HepG2 (cell line): ENCODE results near the gene LAMA5. TPM values are rescaled to one million over a fixed set of nuclear protein-coding genes. Genes with fewer than 3 reads are reported as not detected.

Experiments
- ATAC-seq: fragments of 200-7000 bp; cut with Tn5 transposase; 3 replicates; pipeline ENCODE4 v1.9.1; 2020; ENCODE audit warnings: mild to moderate bottlenecking, moderate library complexity
- BruUV-seq: library from RNA; stranded (reverse); fragments of 400-500 nt; replicated peaks from 2 replicates; lab custom pipeline; 2021; lab: Mats Ljungman, UMichigan
- CTCF ChIA-PET: fragments of 300-600 bp; formaldehyde crosslinking; extraction: SDS; loops from one replicate; lab custom pipeline; 2021; ENCODE audit warnings: low total read pairs, inconsistent platforms, low intra/inter-chr PET ratio; lab: Yijun Ruan, JAX
- POLR2A ChIA-PET: fragments of 350-600 bp; sonication (Branson Sonifier 250); formaldehyde crosslinking; loops from one replicate; lab custom pipeline; 2020; ENCODE audit warnings: antibody characterized with exemption, inconsistent platforms; lab: Yijun Ruan, JAX
- DNase-seq: peaks from one replicate; pipeline ENCODE4 v3.0.0-alpha.2; 2015; ENCODE audit warnings: low spot score
- FAIRE-seq: peaks from 3 replicates; lab custom pipeline; 2011; peaks lifted over from hg19 to GRCh38; lab: Jason Lieb, UNC
- H2AFZ ChIP-seq: one replicate; pipeline ENCODE4 v1.6.1; 2011; ENCODE audit warnings: low read length, inconsistent platforms
- H3K27ac ChIP-seq: fragments of 300-600 bp; 3 replicates; pipeline ENCODE4 v1.8.0; 2011; ENCODE audit warnings: mixed run types, mild to moderate bottlenecking, mixed read lengths, low read length, inconsistent platforms; ENCODE audit not compliant: insufficient read depth; ENCODE audit errors: extremely low read length
- H3K27me3 ChIP-seq, 2 experiments: fragments of 200-600 bp in 1 of 2; 2 replicates in 1 of 2; 3 replicates in 1 of 2; pipeline versions ENCODE4 v1.6.0 to v1.8.0; 2011; ENCODE audit warnings: low read length in 2 of 2, mild to moderate bottlenecking in 2 of 2, moderate library complexity in 2 of 2, inconsistent platforms in 1 of 2; ENCODE audit not compliant: insufficient read depth in 2 of 2, control insufficient read depth in 1 of 2
- H3K36me3 ChIP-seq, 2 experiments: fragments of 200-600 bp in 1 of 2; replicated peaks in 1 of 2; 2 replicates in 1 of 2; 3 replicates in 1 of 2; pipeline versions ENCODE4 v1.5.1 to v1.8.0; 2011; ENCODE audit warnings: low read length in 2 of 2, inconsistent platforms in 1 of 2; ENCODE audit not compliant: insufficient read depth in 2 of 2, control insufficient read depth in 1 of 2
- H3K4me1 ChIP-seq: 2 replicates; pipeline ENCODE4 v1.5.1; 2012; ENCODE audit warnings: low read length, inconsistent platforms; ENCODE audit not compliant: insufficient read depth
- H3K4me2 ChIP-seq: 2 replicates; pipeline ENCODE4 v1.6.0; 2011; ENCODE audit warnings: low read depth, low read length, inconsistent platforms
- H3K4me3 ChIP-seq, 3 experiments: fragments of 200-600 bp in 1 of 3; sonication (generic), shearing (Covaris generic) in 1 of 3; replicated peaks in 1 of 3; 2 replicates each; pipeline ENCODE4 v1.5.1; 2011 to 2016; ENCODE audit warnings: low read length in 3 of 3, inconsistent platforms in 2 of 3, low read depth in 2 of 3, mild to moderate bottlenecking in 2 of 3, control low read depth in 1 of 3, mixed read lengths in 1 of 3; ENCODE audit not compliant: insufficient read depth in 1 of 3
- H3K79me2 ChIP-seq: one replicate; pipeline ENCODE4 v1.6.1; 2011; ENCODE audit warnings: low read length, inconsistent platforms; ENCODE audit not compliant: insufficient read depth
- H3K9ac ChIP-seq: 2 replicates; pipeline ENCODE4 v1.6.0; 2011; ENCODE audit warnings: mild to moderate bottlenecking, low read depth, low read length, inconsistent platforms; ENCODE audit not compliant: insufficient read depth
- H3K9me3 ChIP-seq: 2 replicates; pipeline ENCODE4 v1.5.1; 2012; ENCODE audit warnings: mild to moderate bottlenecking, low read length
- H4K20me1 ChIP-seq: 2 replicates; pipeline ENCODE4 v1.6.0; 2011; ENCODE audit warnings: inconsistent platforms, mild to moderate bottlenecking, low read length, moderate library complexity; ENCODE audit not compliant: insufficient read depth
- CBX2 ChIP-seq, 2 experiments: fragments of 200-600 bp in 1 of 2; sonication (generic); formaldehyde crosslinking in 1 of 2; IDR thresholded peaks; 2 replicates each; pipeline versions ENCODE4 v1.7.0 to v1.8.1; 2018 to 2022; ENCODE audit warnings: low read depth in 2 of 2, low read length in 1 of 2, mild to moderate bottlenecking in 1 of 2, missing genetic modification reagents in 1 of 2
- GLI4 ChIP-seq: sonication (generic); formaldehyde crosslinking; IDR thresholded peaks from 2 replicates; pipeline ENCODE4 v1.5.1; 2020; ENCODE audit warnings: missing genetic modification reagents, mild to moderate bottlenecking, moderate library complexity, borderline replicate concordance
- HNRNPK ChIP-seq: fragments of 200-400 bp; formaldehyde crosslinking; IDR thresholded peaks from 2 replicates; pipeline ENCODE4 v1.6.1; 2018; ENCODE audit warnings: low read length, low read depth, moderate library complexity, mild to moderate bottlenecking; ENCODE audit not compliant: poor library complexity, severe bottlenecking
- SALL2 ChIP-seq: sonication (generic); formaldehyde crosslinking; IDR thresholded peaks from 2 replicates; pipeline ENCODE4 v1.8.1; 2023; ENCODE audit warnings: mild to moderate bottlenecking, missing genetic modification reagents, inconsistent platforms
- THAP11 ChIP-seq: IDR thresholded peaks from 2 replicates; pipeline ENCODE4 v1.6.1; 2016; ENCODE audit warnings: missing biosample characterization, missing genetic modification reagents
- ZNF260 ChIP-seq: sonication (generic); formaldehyde crosslinking; IDR thresholded peaks from 2 replicates; pipeline ENCODE4 v1.4.0; 2020; ENCODE audit warnings: missing genetic modification reagents, low read depth, mild to moderate bottlenecking, borderline replicate concordance
- ZNF350 ChIP-seq: sonication (generic); formaldehyde crosslinking; IDR thresholded peaks from 2 replicates; pipeline ENCODE4 v1.4.0; 2020; ENCODE audit warnings: mild to moderate bottlenecking, low read depth, missing genetic modification reagents, borderline replicate concordance
- ZNF367 ChIP-seq: sonication (generic); formaldehyde crosslinking; IDR thresholded peaks from 2 replicates; pipeline ENCODE4 v1.4.0; 2020; ENCODE audit warnings: missing genetic modification reagents, borderline replicate concordance
- ZNF430 ChIP-seq: sonication (generic); formaldehyde crosslinking; IDR thresholded peaks from 2 replicates; pipeline ENCODE4 v1.9.0; 2021; ENCODE audit warnings: mild to moderate bottlenecking, missing genetic modification reagents
- ZNF777 ChIP-seq: sonication (generic); formaldehyde crosslinking; IDR thresholded peaks from 2 replicates; pipeline ENCODE4 v1.4.0; 2020; ENCODE audit warnings: missing genetic modification reagents
- ZNF883 ChIP-seq: sonication (generic); formaldehyde crosslinking; IDR thresholded peaks from 2 replicates; pipeline ENCODE4 v1.5.1; 2020; ENCODE audit warnings: mild to moderate bottlenecking, missing genetic modification reagents; ENCODE audit errors: not compliant biosample characterization
- WGBS: methylation state at CpG from one replicate; pipeline ENCODE4 v1.1.6; 2017; ENCODE audit warnings: low lambda C conversion rate; 5-methylcytosine and 5-hydroxymethylcytosine counted together
- in situ Hi-C: cut with HindIII; loops from 2 replicates; pipeline ENCODE4 v1.10.0; 2017; ENCODE audit warnings: low pct_unique_long_range_greater_than_20kb; ENCODE audit not compliant: extremely low pct_ligation_motif_present
- intact Hi-C: fragments of 100-400 bp; cut with micrococcal nuclease; formaldehyde crosslinking; loops from one replicate; pipeline ENCODE4 v1.10.0; 2022; ENCODE audit not compliant: unreplicated experiment
- polyA plus RNA-seq, 8 experiments: library from polyadenylated mRNA; depleted of rRNA in 3 of 8; stranded (reverse) in 7 of 8; unstranded in 1 of 8; fragments of >200 nt; fragmentation: Illumina TruSeq in 4 of 8; extraction: Trizol in 4 of 8; gene quantifications; 2 replicates each; pipeline versions ENCODE4 v1.2.1 to v1.2.3, GENCODE V29; 2011 to 2016; ENCODE audit warnings: low read depth in 4 of 8, missing spikeins in 1 of 8, mixed read lengths in 1 of 8; ENCODE audit not compliant: insufficient read depth in 1 of 8
- total RNA-seq, 5 experiments: library from RNA; depleted of rRNA; stranded (reverse); fragments of >200 nt; fragmentation: Illumina TruSeq; extraction: Trizol; gene quantifications; 2 replicates each; pipeline ENCODE4 v1.2.3, GENCODE V29; 2016; ENCODE audit warnings: low read depth in 1 of 5
- TF ChIP-seq, protein P1 (sequence below): sonication (generic); formaldehyde crosslinking; IDR thresholded peaks from 2 replicates; pipeline ENCODE4 v1.8.0; 2022; ENCODE audit warnings: mild to moderate bottlenecking, missing genetic modification reagents; ENCODE audit not compliant: insufficient replicate concordance
- TF ChIP-seq, protein P2 (sequence below): sonication (generic); formaldehyde crosslinking; IDR thresholded peaks from 2 replicates; pipeline ENCODE4 v1.8.1; 2023; ENCODE audit warnings: mild to moderate bottlenecking, inconsistent platforms, moderate library complexity, missing genetic modification reagents, borderline replicate concordance

LAMA5 gene
- total and polyA plus RNA-seq, 2 of the 13 experiments (the other 11 are each of a cell fraction or from before 2014, with no cell fraction given) = 21.0 to 44.7 TPM

DNA sequence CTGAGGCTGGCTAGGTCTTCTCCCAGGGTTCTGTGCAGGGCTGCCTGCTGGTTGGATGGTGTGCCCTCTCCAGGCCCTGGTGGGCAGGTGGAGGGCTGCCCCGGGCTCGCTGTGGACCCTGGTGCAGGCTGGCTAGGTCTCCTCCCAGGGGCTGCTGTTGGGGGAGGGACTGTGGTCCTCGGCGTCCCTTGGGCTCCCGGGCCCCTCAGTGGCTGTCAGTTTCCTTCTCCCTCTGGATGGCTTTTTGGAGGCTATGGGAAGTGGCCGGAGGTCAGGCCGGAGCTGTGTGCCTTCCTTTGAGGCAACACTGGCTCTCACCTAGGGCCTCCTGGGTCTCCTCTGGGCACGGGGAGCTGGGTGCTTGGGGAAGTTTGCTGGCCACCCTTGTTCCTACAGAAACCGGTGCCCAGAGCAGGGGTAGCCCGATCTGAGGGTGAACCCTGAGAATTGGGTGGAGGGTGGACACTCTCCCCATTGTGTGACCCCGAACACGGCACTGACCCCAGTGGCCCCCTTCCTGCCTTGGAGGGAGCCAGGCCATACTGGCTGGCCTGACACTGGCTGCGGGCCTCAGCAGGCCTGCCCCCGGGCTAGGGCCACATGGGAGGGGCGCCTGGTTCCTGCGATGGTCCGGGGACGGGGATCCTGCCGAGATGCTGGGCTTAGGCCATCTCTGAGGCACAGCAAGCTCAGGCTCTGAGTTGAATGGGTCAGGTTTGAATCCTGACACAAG, 43.8 kb upstream of the LAMA5 start (continued):
- peak; percentile 85 for TF ChIP-seq ZNF883 (CRISPR knock-in tag)
- TF ChIP-seq ZNF777 (CRISPR knock-in tag) = no peak
- TF ChIP-seq, protein P1, sequence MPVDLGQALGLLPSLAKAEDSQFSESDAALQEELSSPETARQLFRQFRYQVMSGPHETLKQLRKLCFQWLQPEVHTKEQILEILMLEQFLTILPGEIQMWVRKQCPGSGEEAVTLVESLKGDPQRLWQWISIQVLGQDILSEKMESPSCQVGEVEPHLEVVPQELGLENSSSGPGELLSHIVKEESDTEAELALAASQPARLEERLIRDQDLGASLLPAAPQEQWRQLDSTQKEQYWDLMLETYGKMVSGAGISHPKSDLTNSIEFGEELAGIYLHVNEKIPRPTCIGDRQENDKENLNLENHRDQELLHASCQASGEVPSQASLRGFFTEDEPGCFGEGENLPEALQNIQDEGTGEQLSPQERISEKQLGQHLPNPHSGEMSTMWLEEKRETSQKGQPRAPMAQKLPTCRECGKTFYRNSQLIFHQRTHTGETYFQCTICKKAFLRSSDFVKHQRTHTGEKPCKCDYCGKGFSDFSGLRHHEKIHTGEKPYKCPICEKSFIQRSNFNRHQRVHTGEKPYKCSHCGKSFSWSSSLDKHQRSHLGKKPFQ (CRISPR knock-in tag) = no peak
- no peak for TF ChIP-seq ZNF260 (CRISPR knock-in tag)
- TF ChIP-seq, all 625 proteins: peak for 34

DNA sequence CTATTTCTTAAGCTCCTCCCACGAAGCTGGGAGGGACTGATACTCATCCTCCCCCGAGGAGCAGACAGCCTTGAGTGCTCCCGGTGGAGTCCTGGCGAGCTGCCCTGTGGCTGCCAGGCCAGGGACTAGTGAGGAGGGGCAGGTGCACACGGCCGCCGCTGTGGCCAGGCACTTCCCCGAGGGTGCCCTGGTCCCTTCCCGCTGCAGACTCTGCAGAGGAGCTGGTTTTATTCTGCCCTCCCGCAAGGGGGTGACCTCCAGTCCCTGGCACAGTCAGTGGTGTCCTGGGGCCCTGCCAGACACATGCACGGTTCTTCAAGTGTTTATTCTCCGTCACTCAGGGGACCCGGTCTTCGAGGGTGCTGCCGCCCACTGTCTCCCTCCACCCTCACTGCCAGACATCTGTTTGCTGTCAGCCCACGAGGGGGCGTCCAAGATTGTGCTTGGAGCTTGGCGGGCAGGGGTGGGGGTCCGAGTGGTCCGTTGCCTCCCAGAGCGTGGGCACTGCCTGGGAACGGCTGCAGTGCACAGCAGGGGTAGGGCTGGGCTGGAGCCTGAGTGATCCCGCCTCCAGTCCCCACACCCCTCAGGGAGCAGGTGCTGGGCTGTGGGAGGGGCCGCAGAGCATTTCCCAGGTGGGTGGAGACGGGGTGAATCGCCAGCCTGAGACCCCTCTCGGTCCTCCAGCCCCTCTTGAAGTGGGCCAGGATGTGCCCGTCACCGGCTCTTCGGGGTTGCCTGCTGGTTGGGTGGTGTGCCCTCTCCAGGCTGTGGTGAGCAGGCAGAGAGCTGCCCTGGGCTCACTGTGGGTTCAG, 43.0 kb upstream of the LAMA5 start:
- BruUV-seq = no TSS peak
- H3K4me3 ChIP-seq = peak overlapping the region in 1 of 3 experiments; percentile 70; a peak in 1 of 6 replicates
- H3K4me1 ChIP-seq = peaks cover 79% of the 10 kb centered on the region
- ATAC-seq (peak; percentile 14; the same call in 2 of the 3 replicates), DNase-seq (peak; percentile 42), FAIRE-seq (peak; percentile 23)
- no peaks in the 10 kb centered on the region for H3K9me3 ChIP-seq
- POLR2A ChIA-PET = interaction anchor here (1.0 to 3.2 kb wide), 8 partner anchors 10 to 384 kb away, joined by 3 to 31 read pairs (median 4); partner anchors contain the start of genes LAMA5 and RPS21
- H3K27ac ChIP-seq = no peak overlapping the region
- CTCF ChIA-PET = interaction anchor here (1.6 kb wide), 1 partner anchor 108 kb away, joined by 4 read pairs; no protein-coding TSS in a partner anchor
- H3K9ac ChIP-seq = no peak overlapping the region
- in situ Hi-C loops (loop anchor here (5.0 kb wide), 1 partner anchor 82 kb away; no protein-coding TSS in a partner anchor), intact Hi-C loops (loop anchor here (5.0 kb wide), 2 partner anchors 77 to 207 kb away; no protein-coding TSS in a partner anchor)
- H3K36me3 ChIP-seq = no peaks in the 10 kb centered on the region
- peaks cover 12 to 32% of the 10 kb centered on the region in 2 experiments for H3K27me3 ChIP-seq
- H4K20me1 ChIP-seq = peaks cover 3% of the 10 kb centered on the region; the same call in 1 of the 2 replicates
- peak overlapping the region; percentile 91 for H3K4me2 ChIP-seq
- H3K79me2 ChIP-seq = peaks cover 6% of the 10 kb centered on the region
- H2AFZ ChIP-seq = no peak overlapping the region
- 12% methylated on average over 22 of the region's 30 CpGs for WGBS
- TF ChIP-seq GLI4 (CRISPR knock-in tag) (no peak), ZNF430 (CRISPR knock-in tag) (0 out of 2 replicates have a peak, but pooled peaks have one; percentile 51), THAP11 (CRISPR knock-in tag) (0 out of 2 replicates have a peak, but pooled peaks have one; percentile 11), CBX2 (IDR thresholded peaks at IDR 0.05; ENCODE audit: low read depth, low read length) (no peak), CBX2 (CRISPR knock-in tag; IDR thresholded peaks at IDR 0.05; ENCODE audit: low read depth) (no peak; the same call in 1 of the 2 replicates), ZNF367 (CRISPR knock-in tag) (no peak), ZNF350 (peak; percentile 85), SALL2 (CRISPR knock-in tag) (peak; percentile 45; the same call in 1 of the 2 replicates), HNRNPK (no peak)
- TF ChIP-seq, protein P2, sequence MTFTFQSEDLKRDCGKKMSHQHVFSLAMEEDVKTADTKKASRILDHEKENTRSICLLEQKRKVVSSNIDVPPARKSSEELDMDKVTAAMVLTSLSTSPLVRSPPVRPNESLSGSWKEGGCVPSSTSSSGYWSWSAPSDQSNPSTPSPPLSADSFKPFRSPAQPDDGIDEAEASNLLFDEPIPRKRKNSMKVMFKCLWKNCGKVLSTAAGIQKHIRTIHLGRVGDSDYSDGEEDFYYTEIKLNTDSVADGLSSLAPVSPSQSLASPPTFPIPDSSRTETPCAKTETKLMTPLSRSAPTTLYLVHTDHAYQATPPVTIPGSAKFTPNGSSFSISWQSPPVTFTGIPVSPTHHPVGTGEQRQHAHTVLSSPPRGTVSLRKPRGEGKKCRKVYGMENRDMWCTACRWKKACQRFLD (CRISPR knock-in tag) = 0 out of 2 replicates have a peak, but pooled peaks have one; percentile 54
